ENCODE measurements around the gene SPEF2. TPM values are rescaled to one million over a fixed set of nuclear protein-coding genes. Genes with fewer than 3 reads are reported as not detected.

Gene SPEF2
- total RNA-seq, 4 donors from 2014 or later: 0.48 to 6.9 (median 3.2) TPM

DNA sequence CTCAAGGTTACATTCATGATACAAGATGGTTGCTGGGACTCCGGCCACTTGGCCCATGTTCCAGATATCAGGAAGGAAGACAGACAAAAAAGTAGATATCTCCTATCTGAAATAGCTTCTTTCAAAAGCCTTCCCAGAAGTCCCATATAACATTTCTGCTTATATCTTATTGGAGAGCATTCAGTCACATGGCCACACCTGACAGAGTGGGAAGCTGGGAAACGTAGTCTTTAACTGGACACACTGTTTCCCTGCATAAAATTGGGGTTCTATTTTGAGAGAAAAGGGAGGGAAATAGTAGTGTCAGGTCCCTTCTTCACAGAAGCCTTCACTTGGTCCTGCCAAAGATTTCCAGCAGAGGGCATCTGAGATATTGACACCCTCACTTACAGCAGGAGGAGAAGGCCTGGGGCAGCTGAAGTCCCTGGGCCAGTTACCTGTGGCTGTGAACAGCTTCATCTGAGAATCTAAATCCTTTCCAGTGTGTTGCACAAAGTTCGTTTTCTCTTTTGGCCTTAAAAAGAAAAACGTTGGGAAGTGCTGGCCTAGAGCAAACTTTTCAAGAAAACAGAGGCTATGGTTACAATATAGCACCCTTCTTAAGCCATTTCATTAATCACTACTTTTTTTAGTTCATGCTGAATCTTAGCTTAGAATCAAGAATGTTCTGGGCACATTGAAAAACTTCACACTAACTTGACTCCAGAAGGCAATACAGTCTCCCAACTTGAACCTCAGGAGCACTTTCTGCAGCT is 33.5 kb downstream of the SPEF2 start:
- TF ChIP-seq, protein P1, sequence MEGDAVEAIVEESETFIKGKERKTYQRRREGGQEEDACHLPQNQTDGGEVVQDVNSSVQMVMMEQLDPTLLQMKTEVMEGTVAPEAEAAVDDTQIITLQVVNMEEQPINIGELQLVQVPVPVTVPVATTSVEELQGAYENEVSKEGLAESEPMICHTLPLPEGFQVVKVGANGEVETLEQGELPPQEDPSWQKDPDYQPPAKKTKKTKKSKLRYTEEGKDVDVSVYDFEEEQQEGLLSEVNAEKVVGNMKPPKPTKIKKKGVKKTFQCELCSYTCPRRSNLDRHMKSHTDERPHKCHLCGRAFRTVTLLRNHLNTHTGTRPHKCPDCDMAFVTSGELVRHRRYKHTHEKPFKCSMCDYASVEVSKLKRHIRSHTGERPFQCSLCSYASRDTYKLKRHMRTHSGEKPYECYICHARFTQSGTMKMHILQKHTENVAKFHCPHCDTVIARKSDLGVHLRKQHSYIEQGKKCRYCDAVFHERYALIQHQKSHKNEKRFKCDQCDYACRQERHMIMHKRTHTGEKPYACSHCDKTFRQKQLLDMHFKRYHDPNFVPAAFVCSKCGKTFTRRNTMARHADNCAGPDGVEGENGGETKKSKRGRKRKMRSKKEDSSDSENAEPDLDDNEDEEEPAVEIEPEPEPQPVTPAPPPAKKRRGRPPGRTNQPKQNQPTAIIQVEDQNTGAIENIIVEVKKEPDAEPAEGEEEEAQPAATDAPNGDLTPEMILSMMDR (IDR thresholded peaks at IDR 0.05): no peak
- no peak for DNase-seq (ENCODE audit: low spot score)
- ATAC-seq (ENCODE audit: low FRiP score): no peak

DNA sequence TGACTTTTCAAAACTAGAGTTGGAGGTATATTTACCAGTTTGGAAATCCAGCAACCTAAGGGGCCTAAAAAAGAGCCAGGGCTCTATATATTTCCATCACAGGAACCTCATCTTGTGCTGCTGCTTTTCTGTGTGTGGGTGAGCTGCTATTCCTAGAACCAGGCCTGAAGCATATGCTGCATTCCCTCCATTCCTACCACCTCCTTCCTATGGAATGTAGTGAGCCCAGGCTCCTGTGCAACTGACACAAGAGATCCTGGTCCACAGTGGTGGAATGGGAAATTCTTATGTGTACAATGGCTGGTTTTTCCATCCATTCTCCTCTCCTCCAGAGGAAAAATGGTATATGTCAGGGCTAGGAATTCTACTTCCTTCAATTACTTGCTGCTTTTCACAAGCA is 39.1 kb downstream of the SPEF2 start:
- TF ChIP-seq, protein P1 (IDR thresholded peaks at IDR 0.05): no peak
- DNase-seq (ENCODE audit: low spot score): no peak
- ATAC-seq (ENCODE audit: low FRiP score): no peak

DNA sequence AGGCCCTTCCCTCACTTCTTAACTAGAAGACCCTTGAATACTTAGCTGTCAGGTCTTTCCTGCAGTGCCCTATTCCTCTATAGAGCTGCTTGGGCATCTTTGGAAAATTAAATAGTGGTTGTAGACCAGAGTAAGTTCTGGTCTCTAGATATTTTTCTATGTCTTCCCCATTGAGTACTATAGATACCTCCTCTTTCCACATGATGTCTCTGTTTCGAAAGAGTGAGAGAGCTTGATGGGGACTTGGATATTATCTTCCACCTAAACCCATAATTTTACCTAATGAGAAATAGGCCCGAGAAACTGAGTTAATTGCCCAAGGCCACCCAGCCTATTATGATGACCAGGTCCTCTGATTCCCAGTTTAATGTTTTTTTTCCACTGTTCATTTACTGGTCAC is 40.2 kb downstream of the SPEF2 start:
- TF ChIP-seq, protein P1 (IDR thresholded peaks at IDR 0.05): no peak
- no peak for DNase-seq (ENCODE audit: low spot score)
- no peak for ATAC-seq (ENCODE audit: low FRiP score)

DNA sequence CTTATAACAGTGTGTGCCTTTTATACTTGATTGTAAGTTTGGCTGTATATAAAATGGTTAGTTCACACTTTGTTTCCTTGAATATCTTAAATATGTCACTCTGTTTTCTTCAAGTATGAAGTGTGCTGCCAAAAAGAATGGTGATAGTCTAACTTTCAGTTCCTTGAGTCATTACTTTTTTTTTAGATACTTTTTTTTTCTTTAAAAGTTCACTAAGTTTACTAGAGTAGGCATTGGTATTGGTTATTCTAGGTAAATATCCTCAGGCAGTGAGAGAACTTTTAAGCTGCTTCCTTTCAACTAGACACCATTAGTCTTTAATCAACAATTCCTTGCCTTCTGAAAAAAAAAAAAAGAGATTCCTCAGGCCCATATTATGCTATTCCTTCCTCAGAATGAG is 41.9 kb downstream of the SPEF2 start:
- TF ChIP-seq, protein P1 (IDR thresholded peaks at IDR 0.05): no peak
- ATAC-seq (ENCODE audit: low FRiP score) (no peak), DNase-seq (ENCODE audit: low spot score) (no peak)

DNA sequence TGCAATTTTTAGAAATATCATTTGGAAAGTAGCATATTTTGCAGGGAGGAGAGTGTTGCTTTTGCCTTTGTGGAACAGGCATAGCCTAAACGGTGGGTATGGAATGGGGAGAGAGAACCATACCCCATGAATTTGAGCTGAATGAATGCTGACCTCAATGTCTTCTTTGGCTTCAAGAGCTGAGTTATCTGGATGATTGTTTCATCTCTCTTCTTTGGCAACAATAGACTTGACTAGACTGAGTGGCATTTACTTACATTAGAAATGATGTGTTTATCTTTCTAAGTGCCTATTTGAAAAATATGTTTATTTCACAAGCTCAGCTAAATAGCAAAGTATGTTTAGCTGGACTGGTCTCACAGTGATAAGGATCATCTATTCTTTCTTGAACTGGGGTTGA is 42.8 kb downstream of the SPEF2 start:
- ATAC-seq (ENCODE audit: low FRiP score) (no peak), DNase-seq (ENCODE audit: low spot score) (no peak)
- TF ChIP-seq, protein P1 (IDR thresholded peaks at IDR 0.05): no peak

DNA sequence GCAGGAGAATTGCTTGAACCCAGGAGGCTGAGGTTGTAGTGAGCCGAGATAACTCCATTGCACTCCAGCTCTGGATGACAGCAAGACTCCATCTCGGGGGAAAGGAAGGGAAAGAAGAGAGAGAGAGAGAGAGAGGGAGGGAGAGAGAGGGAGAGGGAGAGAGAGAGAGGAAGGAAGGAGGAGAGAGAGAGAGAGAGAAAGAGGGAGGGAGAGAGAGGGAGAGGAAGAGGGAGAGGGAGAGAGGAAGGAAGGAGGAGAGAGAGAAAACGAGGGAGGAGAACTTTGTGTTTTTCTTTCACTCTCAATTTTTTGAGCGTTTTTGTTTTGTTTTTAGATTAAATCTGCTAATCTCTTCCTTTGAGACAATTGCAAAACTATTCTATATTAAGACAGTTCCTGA is 46.9 kb downstream of the SPEF2 start:
- no peak for ATAC-seq (ENCODE audit: low FRiP score)
- no peak for DNase-seq (ENCODE audit: low spot score)
- TF ChIP-seq, protein P1 (IDR thresholded peaks at IDR 0.05): no peak

DNA sequence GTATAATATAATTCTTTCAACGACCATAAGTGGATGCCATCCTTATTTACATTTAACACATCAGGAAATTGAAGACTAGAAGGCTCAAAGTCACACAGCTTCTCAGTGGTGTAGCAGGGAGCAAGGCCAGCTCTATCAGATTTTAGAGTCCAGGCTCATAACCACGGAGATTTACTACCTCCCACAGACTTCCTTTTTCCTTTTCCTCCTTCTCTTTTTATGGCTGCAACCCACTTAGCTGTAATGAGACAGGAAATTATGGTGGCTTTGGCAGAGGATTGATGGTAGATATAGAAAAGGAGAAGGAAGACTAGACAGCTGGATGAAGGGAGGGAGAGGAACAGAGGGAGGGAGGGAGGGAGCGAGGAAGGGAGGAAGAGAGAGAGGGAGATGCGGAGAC is 47.4 kb downstream of the SPEF2 start:
- TF ChIP-seq, protein P1 (IDR thresholded peaks at IDR 0.05): no peak
- ATAC-seq (ENCODE audit: low FRiP score) (no peak), DNase-seq (ENCODE audit: low spot score) (no peak)
